NCI-H1694 treated with DMSO at 0.1 percent for 48 hours (cell line): ENCODE results near the gene NRP2.

Source experiments
- DNase-seq: peaks from one replicate; lab custom pipeline; 2025; lab: John Stamatoyannopoulos, UW

The NRP2 gene

DNA sequence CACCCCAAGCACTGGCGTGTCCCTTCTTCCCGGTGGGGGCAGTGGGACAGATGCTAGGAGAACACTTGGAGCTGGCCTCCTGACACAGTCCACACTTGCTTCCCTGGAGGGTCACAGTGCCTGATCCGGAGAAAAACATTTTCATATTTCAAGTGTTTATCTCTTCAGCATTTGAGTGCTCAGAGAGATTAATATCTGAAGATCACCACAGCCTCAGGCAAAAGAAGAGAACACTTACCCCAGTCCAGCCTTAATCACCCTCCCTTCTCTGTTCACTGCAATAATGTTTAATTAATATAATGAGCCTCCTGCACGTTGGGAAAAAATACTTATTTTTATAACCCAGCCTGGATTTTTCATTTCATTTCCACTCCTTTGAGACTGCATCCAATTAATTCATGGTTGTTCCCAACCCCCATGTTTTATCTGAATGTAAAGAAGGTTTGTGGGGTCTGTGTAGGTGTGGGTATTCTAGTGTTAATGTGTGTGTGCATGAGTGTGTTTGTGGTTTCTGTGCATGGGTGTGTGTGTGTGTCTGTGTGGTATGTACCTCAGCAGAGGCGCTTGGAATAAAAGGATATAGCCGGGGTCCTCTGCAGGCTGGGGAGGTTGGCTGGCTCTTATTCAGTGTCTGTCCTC, 72.1 kb downstream of the NRP2 start:
- DNase-seq, result no peak

DNA sequence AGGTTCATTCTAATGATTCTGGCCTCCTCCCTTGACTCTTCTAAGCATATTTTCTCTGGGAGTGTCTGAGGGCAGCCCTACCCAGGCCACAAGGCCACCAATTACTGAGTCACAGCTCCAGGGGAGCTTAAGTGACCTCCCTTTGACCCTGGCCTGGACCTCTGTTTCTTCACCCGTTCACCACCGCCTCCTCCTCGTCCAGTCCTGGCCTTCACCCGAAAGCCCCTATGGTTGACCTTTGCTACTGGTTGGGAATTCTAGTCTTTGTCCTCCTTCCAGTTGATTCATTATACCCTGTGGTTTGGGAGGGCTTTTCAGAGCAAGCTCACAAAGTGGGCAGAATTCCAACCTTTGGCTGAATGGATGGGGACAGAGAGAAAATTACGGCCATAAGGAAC, 72.6 kb downstream of the NRP2 start:
- DNase-seq, result no peak

DNA sequence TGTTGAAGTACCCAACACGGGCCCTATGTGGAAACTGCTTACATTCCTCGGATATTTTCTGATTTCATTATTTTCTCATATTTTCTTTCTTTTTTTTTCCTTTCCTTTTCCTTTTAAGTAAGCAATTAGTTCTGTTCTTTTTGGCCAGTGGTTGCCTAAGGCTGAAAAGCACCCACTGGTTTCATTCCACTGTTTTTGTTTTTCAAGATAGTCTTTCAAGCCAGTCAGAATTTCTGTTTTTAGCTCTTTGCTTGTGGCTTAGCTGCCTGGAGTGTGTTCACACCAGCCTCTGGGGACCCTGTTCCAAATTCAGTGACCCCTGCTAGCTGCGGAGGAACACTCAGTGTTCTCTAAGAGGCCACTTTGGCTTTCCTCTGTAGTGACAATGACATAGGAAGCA, 73.6 kb downstream of the NRP2 start:
- DNase-seq, result no peak

DNA sequence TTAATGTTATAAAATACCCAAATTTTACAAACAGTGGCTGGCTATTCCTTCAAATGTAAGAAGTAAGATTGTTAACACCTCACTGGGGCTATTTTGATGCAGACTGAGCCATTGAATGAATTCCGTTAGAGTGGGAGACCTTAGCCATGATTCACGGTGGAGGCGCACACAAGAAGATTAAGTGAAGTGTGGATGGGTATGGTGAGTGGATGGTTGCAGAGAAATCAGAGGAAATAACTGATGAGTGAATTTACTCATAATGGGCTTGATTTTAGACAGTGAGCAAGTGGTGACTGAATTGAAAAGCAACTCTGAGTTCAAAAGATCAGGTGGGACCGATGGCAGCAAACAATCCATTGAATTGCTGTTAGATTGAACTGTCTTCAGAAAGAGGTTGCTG, 75.0 kb downstream of the NRP2 start:
- DNase-seq, result no peak

DNA sequence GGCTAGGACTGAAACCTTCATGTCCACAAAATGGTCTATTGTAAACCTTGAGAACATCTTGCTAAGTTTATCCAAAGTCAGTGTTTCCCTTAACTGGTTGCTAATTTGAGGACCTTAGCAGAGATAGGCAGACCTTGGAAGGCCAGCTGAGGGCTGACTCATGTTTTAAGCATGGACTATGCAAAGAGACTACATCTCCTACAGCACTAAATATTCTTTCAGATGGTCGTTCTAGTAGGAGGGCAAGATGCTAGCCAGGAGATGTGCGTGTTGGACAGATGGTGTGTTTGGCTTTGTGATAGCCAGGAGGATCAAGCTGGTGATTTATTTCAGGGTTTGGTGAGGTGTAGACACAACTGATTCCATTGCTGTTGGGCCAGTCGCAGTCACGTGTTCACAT, 75.8 kb downstream of the NRP2 start:
- DNase-seq, result no peak

DNA sequence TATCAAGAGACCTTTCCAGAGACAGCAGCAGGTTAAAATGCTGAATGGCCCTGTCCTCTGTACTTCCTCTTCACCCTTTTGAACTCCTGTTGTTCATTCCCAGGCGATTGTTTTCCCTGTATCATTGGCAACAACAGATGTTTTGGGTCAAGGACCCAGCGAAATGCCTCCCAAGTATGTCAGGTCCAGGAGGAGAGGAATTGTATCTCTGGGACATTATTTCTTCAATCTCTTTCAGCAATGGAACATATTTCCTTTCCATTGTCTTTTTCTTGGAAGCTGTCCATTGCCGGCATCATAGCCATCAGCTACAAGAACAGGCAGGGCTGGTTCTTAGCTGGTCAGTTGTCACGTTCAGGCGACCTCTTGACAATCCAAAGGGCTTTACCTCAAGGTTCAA, 76.2 kb downstream of the NRP2 start:
- DNase-seq, result no peak

DNA sequence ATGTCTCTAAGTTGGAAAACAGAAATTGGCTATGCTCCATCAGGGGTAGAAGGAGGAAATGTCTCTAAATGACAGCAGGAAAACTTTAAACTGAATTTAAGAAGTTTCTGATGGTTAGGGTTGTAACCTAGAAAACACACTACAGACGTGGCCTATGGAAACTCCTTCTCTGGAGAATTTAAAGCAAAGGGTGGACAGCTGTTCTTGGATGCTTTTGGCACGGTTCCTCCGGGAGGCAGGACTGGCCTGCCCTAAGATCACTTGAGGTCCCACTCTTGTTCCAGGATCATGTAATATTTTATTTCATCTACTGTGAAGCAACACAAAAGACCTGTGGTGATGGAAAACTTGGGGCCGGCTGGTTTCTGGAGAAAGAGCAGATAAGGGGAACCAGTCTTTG, 77.0 kb downstream of the NRP2 start:
- DNase-seq, result no peak

DNA sequence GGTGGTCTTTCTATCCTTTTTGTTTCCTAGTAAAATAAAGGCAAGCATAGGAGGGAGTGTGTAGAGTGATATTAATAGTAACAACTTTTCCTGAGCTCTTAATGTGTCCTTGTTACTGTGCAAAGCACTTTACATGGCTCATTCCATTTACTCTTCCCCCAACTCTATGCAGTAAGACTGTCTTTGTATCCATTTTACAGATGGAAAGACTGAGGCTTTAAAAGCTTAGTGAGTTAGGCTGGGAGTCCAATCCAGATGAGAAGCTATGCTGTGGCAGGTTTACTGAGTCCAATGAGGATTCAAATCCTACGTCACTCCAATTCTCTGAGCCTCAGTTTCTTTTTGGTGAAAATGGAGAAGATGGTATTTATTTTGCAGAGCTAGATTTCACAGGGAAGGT, 77.4 kb downstream of the NRP2 start:
- DNase-seq, result no peak

DNA sequence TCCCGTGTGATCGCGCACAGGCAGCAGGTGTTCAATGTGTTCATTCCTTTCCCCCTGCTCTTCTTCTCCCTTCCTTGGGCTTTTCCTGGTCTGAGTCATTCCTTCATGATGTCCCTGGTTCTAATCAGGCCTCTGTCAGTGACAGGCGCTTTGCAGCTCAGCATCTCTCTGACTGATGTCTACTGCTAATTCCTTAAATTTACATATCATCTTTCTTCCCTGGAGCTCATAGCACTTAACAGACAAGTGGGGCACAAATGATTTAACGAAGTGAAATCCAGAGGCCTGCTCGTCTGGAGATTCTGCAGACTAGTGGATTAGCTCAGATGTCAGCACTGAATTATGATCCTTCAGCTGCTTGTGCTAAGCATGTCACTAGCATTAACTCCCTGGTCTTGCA, 77.9 kb downstream of the NRP2 start:
- no peak for DNase-seq

DNA sequence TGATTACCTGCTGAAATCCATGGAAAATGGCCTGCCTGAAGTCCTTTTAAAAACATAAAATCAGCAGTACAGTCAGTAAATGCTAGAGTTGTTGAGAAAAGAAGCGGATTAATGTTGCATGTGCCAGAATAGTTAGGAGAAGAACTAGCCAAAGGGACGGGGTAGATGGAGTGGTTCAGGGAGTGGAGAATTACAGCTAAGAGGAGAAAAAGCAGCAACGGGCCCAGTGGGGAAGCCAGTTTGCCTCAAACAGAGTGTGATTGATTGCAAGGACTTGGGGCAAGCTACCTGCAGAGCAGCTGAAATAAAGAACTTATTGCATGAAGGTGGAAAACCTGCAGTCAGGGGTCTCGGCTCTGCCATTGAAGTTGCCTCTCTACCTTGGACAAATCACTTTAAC, 79.1 kb downstream of the NRP2 start:
- DNase-seq, result no peak

DNA sequence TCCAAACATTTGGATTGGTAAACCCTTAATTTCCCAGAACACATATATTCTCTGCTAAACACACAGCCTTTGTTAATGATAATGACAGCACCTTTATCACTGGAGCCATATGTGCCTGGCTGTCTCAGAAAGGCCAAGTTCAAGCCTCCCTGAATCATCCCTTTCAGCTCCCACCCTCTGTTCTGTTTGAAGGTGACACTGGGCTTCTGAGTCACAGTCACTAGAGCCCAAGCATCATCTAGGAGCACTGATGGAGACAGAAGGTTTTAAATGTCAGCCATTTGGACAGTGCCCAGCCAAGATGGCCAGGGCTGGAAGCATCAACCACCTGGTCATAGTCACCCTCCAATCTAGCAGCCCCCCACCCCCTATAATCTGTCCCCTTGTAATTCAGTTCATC, 80.6 kb downstream of the NRP2 start:
- DNase-seq, result no peak

DNA sequence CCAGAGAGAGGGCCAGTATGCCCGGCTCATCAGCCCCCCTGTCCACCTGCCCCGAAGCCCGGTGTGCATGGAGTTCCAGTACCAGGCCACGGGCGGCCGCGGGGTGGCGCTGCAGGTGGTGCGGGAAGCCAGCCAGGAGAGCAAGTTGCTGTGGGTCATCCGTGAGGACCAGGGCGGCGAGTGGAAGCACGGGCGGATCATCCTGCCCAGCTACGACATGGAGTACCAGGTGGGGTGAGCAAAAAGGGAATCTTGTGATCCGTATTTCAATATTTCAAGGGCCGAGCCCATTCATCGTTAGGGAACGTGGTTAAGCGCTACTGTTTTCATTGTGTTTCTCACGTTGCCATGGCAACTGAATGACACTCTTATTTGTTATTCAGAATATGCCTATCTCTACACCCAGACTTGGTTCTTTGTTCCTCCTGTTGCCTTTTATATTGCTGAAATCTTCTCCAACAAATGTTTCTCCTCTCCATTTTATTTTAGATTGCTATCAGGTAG, 81.5 kb downstream of the NRP2 start:
- DNase-seq, result peak; percentile 58

DNA sequence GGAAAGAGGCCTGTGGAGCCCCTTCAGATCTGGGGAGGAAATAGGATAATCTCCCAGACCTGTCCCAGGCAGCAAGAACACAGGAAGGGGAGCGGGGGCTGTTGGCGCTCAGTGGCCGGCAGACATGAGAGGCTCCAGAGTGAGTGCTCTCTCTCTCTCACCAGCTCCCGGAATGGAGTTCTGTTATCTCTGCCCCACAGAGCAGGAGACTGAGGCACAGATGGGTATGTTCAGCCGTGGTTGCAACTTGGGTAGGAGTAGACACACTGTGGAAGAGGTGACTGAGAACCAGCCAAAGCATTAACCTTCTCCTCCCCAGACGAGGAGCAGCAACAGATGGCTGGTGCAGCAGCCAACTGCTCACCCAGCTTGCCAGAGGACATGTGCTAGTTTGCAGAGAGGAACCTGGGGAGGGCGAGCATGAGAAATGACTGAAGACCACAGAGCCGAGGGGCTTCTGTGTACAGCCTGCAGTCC, 82.0 kb downstream of the NRP2 start:
- peak; percentile 88 for DNase-seq

DNA sequence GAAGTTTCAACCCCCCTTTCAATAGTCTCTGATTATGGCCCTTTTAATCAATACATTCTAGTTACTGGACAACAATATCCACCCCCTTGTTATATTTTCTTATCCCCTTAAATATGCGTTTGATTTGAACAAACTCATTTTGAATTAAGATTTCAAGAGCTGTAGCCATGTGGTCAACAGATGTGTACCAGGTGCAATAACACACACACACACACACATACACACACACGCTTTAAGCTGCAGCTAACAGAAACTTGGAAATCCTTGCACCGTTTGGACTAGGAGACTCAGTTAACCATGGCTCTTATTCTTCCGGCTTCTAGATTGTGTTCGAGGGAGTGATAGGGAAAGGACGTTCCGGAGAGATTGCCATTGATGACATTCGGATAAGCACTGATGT, 82.8 kb downstream of the NRP2 start:
- DNase-seq, result no peak

DNA sequence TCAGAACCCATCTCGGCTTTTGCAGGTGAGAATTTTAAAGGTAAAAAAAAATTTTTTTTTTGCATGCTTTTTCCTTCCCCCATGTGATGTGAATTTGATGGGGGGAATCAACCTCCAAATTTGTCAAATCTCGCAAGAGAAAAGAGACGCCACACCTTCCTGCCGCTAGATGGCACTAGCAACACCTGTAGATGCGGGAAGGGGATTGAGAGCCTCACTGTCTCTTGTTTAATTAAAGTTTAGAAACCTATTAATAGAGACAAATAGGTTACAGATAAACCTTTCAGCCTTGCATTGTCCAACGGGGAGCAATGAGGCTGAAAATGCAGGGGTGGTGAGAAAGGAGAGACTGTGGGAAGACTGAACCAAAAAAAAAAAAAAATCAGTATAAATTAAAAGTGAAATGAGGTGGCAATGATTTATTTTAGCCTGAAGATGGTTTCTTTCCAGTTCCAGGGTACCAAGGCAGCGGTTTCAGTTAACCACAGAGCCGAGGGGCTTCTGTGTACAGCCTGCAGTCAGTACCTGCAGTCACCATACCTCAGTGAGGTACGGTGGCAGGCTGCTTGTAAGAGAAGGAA, 84.6 kb downstream of the NRP2 start:
- DNase-seq, result peak; percentile 66

DNA sequence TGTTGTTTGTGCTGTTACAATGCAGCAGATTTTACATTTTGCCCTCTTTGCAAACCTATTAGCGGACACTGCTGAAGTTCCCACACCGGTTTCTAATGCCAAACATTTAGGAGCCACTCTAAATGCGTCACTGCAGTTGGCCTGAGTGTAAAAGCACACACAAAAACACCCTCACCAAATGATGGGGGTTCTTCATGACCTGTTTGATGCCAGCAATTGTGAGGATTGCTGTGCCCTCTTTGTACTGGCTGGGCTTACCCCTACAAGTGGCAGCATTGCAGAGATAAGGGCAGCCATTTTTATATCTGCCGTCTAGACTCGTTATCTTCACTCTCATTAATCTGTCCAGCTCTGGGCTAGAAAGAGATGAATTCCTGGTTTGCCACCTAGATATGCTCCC, 85.3 kb downstream of the NRP2 start:
- no peak for DNase-seq

DNA sequence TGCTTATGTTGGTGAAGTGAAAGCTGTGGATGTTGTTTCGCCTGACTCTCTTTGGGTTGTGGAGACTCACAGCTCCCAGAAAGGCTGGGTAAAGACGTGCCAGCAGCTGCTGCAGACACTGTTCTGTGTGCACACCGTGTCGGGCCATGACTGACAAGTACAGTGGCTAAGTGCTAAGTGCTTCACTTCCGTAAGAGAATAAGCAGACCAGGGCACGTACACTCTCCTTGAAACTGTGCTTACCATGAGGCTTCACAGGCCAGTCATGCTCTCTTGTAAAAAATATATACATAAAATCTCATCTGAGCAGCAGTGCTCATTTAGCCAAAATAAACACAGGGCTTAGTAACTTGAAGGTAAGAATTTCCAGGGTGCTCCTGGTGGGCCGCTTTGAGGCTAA, 86.0 kb downstream of the NRP2 start:
- DNase-seq, result no peak

DNA sequence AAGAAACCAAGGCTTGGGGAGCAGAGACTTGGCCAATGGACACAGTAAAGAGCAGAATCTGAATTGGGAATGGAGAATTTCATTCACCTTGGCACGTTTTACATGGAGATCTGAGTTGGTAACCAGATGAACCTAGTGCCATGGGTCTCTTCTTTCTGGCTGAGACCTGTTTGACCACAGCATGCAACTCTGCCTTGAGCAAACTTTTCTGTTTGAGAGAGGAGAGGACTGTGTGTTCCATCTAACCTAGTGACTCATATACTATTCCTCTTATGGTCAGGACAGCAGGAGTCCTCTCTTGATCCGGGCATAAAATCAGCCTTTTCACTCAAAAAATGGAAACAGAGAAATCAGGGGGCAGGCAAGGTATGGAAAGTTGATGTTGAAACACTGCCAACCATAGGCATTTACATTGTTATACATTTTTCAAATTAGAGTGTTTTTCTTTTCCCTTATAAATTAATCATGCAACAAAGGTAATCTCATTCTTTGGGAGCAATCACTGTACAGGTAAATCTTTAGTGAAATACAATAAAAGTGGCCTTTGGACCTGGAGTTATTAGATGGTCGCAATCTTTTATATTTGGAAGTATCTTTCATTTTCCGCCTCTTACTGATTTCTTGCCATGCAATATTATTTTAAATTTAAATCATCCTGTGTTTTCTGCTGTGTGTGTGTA, 86.7 kb downstream of the NRP2 start:
- DNase-seq, result no peak

DNA sequence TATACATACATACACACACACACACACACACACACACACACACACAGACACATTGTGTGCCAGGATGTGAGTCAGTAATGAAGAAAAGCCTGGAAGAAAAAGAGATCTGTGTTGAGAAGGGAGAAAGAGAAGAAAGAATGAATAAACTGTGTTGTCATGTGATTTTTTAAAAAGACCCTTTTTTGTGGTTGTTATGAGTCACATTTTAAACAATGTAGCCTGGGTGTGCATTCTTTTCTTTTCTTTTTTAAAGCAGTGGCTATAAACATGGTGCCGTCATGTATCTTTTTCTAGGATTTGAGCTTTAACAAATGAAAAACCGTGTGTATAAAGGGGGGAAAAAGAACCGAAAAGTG, 87.2 kb downstream of the NRP2 start:
- DNase-seq, result no peak

DNA sequence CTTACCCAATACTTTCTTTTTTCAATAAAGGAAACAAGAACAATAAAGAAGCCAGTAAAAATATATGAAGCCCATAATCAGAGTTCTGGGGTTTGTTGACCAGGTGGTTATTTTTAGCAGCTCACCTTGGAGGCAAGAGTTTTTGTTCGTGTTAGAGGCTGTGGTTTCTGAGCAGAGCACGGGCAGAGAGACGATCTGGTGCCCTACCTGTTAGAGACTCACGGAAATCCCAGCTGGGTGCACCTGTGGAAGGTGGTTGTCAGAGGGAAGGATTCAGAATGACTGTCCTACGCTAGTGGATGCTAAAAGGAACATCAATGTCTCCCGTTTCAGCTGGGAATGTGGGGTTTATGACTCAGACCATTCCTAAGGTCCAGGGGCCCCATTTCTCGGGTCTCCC, 87.6 kb downstream of the NRP2 start:
- no peak for DNase-seq

DNA sequence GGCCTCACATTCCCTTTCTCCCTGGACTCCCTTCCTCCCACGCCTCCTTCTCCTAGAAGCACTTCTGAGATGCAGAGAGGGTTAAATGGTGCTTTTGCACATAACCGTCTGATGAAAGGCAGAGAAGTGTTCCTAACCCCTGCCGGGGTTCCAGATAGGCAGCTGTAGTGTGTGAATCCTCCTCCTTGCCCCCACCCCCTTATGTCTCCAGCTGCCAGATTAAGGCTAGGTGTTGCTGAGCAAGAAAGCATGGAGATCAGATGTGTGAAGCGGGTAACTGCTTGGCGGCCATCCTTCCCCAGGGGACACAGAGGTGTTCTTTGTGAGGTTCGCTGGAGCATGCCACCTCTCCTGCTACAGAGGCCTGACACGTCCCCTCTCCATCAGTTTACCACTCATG, 88.3 kb downstream of the NRP2 start:
- no peak for DNase-seq

DNA sequence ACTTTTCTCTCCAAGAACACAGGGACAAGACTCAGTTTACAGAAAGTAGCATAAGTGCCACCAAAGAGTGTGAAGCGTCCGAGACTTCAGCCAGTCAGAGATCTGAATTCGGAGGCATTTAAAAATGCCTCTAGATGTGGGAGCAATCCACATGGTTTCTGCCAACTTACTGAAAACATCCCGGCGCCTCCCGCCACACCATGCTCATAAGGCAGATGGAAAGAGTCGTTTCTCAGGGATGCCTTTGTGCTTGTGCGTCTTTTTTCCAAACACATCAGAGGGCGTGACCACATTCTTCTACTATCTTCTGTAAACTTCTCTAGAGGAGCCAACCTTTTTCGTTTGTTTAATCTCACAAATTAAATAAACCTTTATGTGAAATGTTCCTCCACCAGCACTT, 88.7 kb downstream of the NRP2 start:
- no peak for DNase-seq

DNA sequence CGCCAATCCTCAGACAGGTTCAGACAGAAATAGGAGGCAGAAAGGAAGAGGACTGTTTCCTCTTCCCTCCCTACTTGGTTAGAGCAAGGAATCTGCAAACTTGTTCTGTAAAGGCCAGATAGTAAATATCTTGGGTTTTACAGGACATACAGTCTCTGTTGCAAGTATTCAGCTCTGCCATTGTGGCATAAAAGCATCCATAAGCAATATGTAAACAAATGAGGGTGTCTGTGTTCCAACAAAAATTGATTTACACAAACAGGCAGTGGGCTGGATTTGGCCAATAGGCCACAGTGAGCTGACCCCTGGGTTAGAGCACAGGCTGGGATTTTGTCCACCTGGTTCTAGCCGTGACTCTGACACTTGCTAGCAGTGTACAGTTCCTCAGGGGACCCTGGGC, 89.4 kb downstream of the NRP2 start:
- DNase-seq, result no peak

DNA sequence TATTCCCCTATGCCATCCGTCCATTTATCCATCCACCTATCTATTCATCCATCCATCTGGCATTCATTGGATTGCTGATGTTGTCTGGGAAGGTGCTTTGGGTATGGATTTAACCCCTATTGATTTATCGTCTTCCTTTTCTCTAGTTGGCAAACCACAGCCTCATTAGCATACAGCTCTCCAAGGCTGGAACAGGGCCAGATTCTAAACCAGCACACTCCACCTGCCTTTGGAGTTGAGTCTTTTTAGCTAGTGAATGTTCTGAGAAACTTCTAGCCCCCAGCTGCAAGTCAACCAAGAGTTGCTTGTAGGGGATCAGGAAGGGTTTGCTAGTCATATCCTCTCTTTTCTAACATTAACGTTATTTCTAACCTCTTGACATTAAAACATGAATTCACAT, 90.7 kb downstream of the NRP2 start:
- no peak for DNase-seq
